ENCODE results near the gene MAP4K2. TPM values are rescaled to one million over a fixed set of nuclear protein-coding genes. Genes with fewer than 3 reads are reported as not detected.

The MAP4K2 gene
- total RNA-seq, 2 donors from 2014 or later, result 10.0 to 10.4 TPM

DNA sequence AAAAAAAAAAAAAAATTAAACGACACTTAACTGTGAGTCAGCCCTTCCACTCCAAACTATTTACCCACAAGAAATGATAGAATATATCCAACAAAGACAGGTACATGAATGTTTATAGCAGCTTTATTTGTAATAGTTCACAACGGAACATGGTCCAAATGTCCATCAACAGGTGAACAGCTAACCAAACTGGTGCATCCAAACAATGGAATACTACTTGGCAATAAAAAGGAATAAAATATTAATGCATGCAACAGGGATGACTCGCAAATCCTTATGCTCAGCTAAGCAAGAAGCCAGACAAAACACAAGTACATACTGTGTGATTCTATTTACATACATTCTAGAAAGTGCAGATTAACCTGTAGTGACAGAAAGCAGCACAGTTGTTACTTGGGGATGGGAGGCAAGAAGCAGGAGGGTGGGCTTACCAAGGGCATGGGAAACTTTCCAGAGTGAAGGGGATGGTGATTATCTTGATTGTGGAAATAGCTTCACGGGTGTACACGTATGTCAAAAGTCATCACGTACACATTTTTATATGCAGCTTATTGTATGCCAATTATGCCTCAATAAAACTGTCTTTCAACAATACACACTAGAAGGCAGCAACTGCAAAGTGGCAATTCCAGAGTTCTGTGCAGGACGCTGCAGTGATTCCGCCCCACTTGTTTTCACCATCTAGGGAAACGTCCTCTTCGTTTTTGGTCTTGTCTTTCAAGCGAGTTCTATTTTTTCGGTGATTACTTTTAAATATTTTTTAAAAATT lies 18.0 kb downstream of the MAP4K2 start:
- no peak for DNase-seq
- intact Hi-C loops (cut with DNase I), result loop anchor here in 1 of 2 donors (10.0 kb wide), 1 partner anchor 60 kb away; the partner anchor contains the start of gene CDC42BPG
- no peak for ATAC-seq

DNA sequence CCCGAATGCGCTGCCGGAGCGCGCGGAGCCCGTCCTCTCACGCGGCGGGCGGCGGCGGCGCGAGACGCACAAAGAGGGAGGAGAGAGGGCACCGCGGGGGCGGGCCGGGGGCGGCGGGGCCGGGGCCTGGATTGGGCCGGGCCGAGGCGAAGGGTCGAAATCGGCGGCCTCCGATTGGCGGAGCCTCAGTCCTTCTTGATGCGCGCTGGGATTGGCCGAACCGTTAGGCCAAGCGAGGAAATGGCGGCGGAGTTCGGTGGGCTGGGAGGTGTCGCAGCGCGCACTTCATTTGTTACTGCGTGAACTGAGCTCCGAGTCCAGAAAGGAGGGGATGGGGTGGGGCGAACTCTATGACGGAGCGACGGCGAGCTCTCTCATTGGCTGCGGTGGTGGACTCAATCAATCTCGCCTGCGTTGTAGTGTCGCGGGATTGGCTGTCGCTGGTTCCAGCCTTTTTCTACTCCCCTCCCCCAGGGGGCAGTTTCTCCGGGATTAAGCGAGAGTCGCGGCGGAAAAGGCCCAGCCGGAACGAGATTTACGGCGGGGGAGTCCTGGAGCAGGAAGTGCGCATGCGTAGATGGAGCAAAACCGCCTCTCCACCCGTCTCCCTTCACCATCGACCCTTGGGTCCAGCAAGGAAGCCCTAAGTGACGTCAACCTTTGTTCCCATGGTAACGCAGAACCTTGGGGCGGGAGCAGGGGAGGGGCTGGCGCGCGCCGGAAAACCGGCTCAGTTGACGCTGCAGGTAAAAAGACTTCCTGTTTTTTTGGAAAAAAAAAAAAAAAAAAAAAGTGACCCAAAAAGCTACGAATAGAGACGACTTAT lies 24.3 kb downstream of the MAP4K2 start, which contains the start of gene SF1:
Gene SF1, minus strand, starts transcription at position 70 of the 826 bp plus-strand sequence. CDS start 150 bp downstream, outside the sequence.
- DNase-seq (peak; percentile 99), ATAC-seq (peak; percentile 95)
- intact Hi-C loops (cut with DNase I), result no loop called here

DNA sequence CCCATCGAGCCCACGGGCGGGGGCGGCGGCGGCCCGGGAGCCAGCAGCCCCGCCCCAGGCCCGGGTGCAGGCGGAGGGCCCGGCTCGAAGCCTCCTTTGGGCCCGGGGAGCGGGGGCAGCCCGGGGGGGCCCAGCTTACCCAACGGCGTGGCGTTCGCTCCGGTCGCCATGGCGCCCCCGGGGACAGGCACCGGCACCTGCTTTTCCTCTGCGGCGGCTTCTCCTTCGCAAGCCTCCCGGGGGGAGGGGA lies 24.9 kb downstream of the MAP4K2 start:
- ATAC-seq (peak in 1 of 2 donors; percentile 8), DNase-seq (no peak)
- intact Hi-C loops (cut with DNase I), result no loop called here

DNA sequence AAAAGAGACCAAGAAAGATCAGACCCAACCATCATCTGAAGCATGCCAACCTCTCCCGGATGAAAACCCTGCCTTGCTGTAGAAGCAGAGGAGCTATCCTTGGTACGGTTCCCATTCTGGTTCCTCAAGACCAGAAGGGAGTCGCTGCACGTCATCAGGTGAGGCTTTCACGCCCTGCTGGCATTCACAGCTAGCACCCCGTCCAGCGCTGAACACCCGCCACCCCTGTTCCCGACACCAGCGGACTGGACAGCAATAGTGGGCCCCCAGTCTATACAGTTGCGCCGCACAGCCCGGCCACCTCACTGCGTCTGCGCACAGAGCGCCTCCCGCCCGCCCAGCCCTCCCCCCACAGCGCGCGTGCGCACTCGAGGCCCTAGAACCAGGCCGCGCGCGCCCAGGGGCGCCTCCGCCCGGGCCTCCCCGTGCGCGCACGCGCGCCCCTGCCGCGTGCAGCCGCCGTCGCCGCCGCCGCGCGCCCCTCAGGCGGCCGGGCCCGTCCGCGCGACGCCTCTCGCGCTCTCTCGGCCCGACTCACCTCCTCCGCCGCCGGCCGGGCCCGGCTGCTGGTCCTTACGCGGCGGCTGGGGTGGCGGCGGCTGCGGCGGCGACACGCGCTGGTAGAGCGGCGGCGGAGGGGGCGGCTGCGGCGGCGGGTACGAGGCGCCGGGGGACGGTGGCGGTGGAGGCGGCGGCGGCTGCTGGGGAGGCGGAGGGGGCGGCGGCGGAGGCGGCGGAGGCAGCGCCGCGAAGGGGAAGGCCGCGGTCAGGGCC lies 25.4 kb downstream of the MAP4K2 start:
- intact Hi-C loops (cut with DNase I), result no loop called here
- peak; percentile 87 for DNase-seq
- peak; percentile 28 to 29 for ATAC-seq

DNA sequence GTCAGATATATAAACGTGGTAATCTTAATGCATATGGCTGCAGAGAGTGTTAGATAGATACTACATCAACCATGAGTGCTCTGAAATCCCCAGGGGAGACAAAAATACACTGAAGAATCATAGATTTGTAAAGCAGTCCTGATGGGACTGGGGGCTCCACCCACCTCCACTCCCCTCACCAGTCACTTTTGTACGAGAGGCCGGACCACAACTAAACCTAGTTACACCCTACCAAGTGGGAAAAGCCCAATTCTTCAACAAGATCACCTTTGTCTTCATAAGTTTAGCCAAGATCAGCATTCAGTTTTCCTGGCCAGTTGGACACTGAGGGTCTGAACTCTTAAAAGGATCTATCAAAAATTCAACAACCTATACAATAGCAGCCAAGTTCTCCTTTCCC lies 26.1 kb downstream of the MAP4K2 start:
- DNase-seq, result peak; percentile 14
- no peak for ATAC-seq
- intact Hi-C loops (cut with DNase I), result no loop called here

DNA sequence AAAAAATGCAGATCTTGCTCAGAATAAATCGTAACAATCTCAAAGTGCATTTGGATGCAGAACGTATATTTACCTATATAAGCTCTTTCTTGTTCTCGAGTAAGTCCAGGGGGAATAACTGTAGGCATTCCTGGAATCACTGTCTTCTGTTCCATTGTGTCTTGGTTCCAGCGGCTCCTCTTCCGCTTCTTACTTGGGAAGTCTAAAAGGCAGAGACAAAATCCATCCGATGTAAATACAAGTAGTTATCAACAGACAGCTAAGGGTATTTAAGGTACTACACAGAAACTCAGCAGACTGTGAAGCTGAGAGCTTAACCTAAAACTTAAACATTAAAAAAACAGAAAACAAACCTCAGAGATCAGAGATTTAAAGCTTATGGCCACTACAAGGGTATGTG lies 26.6 kb downstream of the MAP4K2 start:
- intact Hi-C loops (cut with DNase I), result no loop called here
- DNase-seq, result no peak

DNA sequence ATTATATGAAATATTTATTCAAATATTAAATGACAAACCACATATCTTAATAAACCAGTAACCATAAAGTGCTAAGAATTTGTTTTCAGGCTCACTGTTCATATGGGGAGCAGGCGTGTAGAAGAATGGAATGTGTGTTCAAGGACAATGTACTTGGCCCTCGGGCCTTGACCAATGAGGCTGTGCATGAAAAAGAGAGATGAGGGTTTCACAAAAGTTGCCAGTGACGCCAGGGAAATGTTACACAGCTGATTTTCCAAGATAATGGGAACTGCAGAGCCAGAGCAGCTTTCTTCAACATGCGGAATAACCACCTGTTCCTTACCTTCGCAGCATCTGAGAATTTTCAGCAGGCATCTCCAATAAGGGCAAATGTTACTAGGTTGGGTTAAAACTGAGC lies 28.9 kb downstream of the MAP4K2 start:
- ATAC-seq (no peak), DNase-seq (no peak)
- intact Hi-C loops (cut with DNase I), result no loop called here

More for the DNA sequence above, 26.6 kb downstream of the MAP4K2 start:
- ATAC-seq, result no peak

DNA sequence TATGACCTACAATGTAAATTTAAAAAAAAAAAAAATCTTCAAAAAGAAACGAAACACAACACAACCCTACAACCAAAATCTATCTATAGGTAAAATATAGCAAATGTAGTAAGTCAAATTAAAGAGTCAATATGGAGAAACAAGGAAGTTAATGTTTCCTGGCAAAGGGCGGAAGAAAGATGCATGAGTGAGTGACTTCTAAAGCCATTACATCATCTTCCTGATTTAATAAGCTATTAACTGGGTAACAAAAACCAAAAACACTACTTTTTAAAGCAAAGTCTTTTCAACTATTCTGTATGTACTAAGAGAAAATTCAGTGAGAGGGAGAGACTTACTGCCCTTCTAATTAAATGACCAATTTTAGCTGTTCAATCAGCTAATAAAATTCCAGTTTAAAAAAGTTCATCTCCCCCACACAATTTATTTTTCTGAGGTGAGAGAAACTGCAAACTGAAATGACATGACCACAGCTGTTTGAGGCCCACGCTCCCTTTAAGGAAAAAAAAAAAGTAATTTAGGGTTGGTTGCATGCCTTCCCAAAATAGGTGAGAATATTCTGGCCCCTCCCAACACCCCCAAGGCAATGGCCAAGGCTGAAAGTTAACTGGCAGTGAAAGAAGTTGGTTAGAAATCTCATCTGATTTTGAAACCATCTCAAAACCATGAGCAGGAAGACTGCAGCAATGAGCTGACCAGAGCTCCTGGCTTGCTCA lies 30.6 kb downstream of the MAP4K2 start:
- intact Hi-C loops (cut with DNase I), result no loop called here
- no peak for ATAC-seq
- no peak for DNase-seq

DNA sequence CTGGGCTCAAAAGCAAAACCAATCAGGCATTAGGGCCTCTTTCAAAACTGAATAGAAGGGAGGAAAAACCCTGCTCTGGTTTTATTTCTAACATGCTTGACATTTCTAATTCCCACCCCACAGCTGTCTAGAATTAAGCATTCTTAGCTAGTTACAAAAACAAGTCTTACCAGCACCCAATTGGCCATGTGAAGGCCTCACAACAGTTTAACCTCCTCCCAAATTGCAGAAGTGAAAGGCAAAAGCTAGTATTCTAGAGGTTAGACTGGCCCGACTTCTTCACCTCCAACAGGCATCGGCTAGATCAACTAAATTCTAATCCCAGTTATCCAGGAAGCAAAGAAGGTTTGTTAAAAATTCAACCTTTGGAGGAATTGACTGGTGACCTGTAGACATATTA lies 31.2 kb downstream of the MAP4K2 start:
- DNase-seq (no peak), ATAC-seq (no peak)
- intact Hi-C loops (cut with DNase I), result no loop called here

DNA sequence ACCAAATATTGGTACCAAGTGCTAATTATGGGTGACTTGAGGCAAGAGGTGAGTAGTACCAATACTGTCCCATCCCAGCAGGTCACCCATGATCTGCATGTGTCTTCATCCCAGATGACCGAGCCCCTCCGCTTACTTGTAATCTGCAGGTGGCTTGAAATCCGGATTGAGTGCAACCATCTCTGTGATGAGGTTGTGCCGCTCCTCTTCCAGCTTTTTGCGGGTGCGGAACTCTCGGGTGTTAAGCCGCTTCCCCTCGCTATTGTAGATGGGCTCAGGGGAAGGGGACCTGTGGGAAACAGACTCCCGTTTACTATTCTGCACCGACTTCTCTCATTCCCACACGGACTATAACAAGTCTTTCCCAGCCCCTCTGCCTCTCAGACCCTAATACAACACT lies 32.9 kb downstream of the MAP4K2 start:
- ATAC-seq (no peak), DNase-seq (peak; percentile 14)
- intact Hi-C loops (cut with DNase I), result no loop called here

DNA sequence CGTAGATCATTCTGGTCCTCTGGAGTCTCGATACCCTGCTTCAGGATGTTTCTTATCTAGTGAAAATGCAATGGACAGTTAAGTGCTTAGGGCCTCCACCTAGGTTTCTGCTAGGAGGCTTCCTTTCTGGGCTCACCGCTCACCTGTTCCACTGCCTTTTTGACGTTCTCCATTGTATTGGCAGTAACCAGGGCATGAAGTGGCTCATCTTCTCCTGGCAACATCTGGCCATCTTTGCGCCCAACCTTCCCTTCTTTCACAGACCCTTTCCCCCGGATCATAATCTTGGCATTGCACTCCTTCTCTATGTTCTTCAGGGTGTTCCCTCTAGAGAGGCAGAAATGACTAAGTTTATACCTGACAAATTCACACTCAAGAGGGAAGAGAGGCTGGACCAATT lies 33.7 kb downstream of the MAP4K2 start:
- intact Hi-C loops (cut with DNase I), result no loop called here
- ATAC-seq (no peak), DNase-seq (no peak)

DNA sequence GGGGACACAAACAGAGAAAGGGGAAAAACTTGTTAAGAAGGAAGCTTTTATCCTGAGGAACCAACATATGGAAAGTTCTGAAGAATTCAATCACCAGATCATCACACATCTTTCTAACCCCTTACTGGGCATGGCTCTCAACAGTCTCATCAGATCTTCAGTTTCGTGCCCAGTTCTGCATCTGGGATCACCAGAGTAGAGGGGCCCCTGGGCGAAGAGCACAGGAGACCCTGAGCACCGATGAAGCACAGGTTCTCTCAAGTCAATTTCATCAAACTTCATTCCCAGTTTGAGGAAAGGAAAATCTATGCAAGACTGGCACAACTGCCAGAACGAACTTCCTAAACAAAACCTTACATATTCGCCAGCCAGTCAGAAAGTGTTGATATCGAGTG lies 34.7 kb downstream of the MAP4K2 start:
- no peak for ATAC-seq
- intact Hi-C loops (cut with DNase I), result no loop called here
- no peak for DNase-seq

DNA sequence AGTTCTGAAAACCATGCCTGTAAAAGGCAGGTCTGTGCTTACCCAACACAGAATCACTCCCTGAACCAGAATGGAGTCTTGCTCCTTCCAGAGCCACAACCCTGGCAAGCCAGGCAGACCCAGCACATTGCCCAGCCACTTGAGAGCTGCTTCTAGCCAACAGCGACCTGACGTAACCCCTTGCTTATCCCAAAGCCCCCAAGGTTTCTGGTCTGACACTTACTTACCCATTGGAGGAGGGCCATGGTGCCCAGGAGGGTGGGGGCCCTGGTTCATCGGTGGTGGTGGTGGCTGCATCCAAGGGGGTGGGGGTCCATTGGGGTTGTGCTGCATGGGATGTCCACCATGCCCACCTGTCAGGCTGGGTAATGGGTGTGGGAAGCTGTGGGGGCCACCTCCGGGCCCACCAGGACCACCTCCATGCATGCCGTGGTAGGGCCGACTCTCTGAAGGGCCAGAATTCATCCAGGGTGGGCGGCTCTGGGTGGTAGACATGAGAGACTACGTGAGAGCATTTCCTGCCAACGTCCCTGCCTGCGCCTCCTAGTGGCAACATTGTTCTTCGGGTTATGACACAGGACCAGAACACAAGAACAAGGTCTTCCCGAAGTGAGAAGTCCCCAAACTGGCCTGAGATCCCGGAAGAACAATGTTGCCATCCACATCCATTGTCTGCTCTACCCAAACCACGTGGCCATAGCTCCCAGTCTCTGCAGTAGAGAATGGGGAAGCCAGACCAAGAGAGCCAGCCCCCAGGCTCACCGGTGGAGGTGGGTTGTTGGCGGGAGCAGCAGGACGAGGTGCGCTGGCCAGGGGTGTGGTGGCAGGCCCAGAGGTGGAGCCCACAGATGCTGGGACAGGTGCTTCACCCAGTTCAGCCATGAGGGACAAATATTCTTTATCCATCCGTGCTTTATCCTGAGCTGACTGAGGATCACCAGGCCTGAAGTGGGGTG lies 35.4 kb downstream of the MAP4K2 start:
- peak; percentile 4 to 10 for ATAC-seq
- intact Hi-C loops (cut with DNase I), result no loop called here
- DNase-seq, result peak; percentile 85

DNA sequence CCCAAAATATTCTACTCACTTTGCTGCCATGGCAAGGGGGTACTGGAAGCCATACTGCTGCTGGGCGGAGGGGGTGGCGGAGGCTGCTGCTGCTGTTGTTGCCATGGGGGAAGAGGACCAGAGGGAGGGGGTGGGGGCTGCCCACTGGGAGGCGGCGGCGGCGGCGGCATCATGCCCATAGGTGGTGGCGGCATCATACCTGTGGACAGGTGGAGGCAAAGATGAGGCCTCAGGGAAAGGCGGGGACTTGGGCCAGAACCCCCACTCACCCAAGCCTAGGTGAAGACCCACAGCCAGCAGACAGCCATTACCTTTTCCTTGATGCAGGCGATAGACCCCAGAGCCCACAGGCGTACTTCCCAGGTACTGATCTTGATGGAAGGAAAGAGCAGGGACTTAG lies 36.1 kb downstream of the MAP4K2 start:
- intact Hi-C loops (cut with DNase I), result no loop called here
- ATAC-seq (no peak), DNase-seq (no peak)

DNA sequence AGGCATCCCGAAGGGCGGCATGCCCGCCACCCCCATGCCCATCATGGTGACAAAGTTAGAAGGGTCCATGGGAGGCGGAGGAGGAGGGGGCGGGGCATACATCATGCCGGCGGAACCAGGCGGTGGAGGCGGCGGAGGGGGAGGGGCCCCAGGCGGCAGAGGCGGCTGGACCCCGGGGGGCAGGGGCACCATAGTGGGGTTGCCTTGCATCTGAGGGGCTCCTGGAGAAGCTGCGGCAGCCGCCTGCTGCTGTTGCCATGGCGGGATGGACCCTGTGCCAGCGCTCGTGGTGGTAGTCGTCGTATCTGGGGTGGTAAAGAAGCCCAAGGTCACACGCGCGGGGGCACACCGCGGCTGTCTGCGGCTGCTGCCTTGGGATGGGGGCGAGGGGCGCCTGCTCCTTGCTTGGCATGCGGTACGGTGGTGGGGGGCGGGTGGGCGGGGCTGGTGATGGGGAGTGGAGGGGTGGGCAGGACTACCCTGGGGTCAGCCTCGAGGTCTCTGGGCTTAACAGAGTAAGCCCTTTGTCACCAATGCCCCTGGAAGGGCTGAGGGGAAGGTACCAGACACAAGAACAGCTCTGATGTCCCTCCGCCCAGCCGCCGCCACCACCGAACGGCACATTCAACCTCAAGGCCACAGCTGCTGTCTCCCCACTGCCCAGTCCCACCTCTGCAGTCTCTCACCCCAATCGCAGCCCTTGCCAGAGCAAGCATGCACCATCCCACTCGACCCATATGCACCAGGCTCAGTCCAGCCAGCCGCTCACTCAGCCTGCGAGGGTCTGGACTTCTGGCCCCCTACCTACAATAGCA lies 37.0 kb downstream of the MAP4K2 start:
- intact Hi-C loops (cut with DNase I), result no loop called here

DNA sequence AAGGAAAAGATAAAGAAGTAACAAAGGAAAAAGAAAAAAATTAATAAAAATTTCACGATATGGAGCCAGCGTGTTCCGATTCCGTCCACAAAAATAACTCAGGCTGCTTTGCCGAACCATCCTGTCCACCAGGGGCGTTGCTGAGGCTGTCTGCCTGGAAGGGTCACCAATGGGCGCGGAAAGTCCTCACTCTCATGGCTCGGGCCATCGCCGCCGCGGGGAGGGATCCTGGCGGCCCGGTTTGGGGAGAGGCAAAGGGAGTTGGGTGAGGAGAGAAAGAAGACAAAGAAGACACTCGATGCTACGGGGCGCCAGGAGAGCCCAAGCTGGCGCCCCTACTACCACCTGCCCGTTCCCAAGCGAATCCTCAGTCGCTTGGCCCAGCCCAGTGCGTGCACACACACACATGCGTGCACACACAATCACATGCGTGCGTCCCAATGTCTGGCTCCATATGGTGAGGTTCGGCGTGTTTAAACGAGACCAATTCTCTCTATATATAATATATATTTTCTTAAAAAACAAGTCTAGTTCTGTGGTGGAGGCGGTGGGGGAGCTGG lies 37.6 kb downstream of the MAP4K2 start:
- DNase-seq (peak; percentile 26), ATAC-seq (no peak)
- intact Hi-C loops (cut with DNase I), result no loop called here

More for the DNA sequence above, 37.0 kb downstream of the MAP4K2 start:
- DNase-seq, result no peak
- no peak for ATAC-seq

DNA sequence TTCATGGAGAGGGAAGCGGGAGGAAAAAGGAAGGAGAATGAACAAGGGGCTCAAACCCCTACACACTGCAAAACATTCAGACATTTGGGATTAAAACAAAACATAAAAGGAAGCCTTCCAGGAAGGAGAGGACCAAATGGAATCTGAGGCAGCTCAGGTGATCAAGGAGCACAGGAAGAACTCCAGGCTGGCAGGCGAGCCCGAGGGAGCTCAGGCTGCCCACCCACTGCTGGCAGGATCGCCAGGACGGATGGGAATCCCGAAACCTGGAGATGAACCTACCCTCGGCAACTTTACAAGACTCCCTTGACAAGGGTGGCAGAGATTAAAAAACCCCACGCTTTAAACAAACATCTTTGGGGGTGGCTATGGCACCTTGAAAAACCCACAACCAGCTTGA lies 38.3 kb downstream of the MAP4K2 start:
- ATAC-seq (no peak), DNase-seq (peak; percentile 11)
- intact Hi-C loops (cut with DNase I), result no loop called here

Data from left cardiac atrium (tissue), 4 donors.